ENCODE results near the gene SUN2. TPM values are rescaled to one million over a fixed set of nuclear protein-coding genes. Genes with fewer than 3 reads are reported as not detected.
A peak's percentile ranks its signal among the peaks of the same experiment; 100 is the strongest.

SUN2 gene
- polyA plus RNA-seq, 1 donor from 2014 or later, result 172 TPM

GRCh38 chr22:38697425-38698089, 58.2 kb downstream of the SUN2 start:
- H3K79me2 ChIP-seq (replicated peaks; ENCODE audit: insufficient read depth, low read length), result peaks cover 70% of the 10 kb centered on the region
- peak overlapping the region; percentile 98 for H3K4me2 ChIP-seq (ENCODE audit: low read length)

GRCh38 chr22:38696606-38697424, 59.0 kb downstream of the SUN2 start:
- H4K20me1 ChIP-seq (ENCODE audit: insufficient read depth), result no peaks in the 10 kb centered on the region
- H3K27me3 ChIP-seq (ENCODE audit: insufficient read depth, low read depth, low read length), result no peaks in the 10 kb centered on the region
- no peak overlapping the region for H3K9ac ChIP-seq (ENCODE audit: low read length)
- H3K9me2 ChIP-seq (ENCODE audit: insufficient read depth, low read length), result no peaks in the 10 kb centered on the region
- H3K79me2 ChIP-seq (replicated peaks; ENCODE audit: insufficient read depth, low read length), result peaks cover 70% of the 10 kb centered on the region
- no peak for TF ChIP-seq TAF1 (IDR thresholded peaks at IDR 0.05; ENCODE audit: low read depth)
- no peaks in the 10 kb centered on the region for H3K36me3 ChIP-seq (ENCODE audit: insufficient read depth, low read length)
- H3K27ac ChIP-seq (ENCODE audit: low read length), result no peak overlapping the region
- peak overlapping the region; percentile 94 for H3K4me3 ChIP-seq (ENCODE audit: low read length)
- H3K4me2 ChIP-seq (ENCODE audit: low read length), result peak overlapping the region; percentile 98
- no peaks in the 10 kb centered on the region for H3F3A ChIP-seq (ENCODE audit: insufficient read depth, low read length, poor library complexity, severe bottlenecking)
- no peak overlapping the region for H2AFZ ChIP-seq (ENCODE audit: low read depth, low read length)
- H3K9me3 ChIP-seq (ENCODE audit: low read length), result no peaks in the 10 kb centered on the region

More at GRCh38 chr22:38697425-38698089, 58.2 kb downstream of the SUN2 start:
- Histone ChIP-seq H3K27ac (ENCODE audit: low read length) (no peak overlapping the region), H3K4me3 (ENCODE audit: low read length) (peak overlapping the region; percentile 94), H3K9me3 (ENCODE audit: low read length) (no peaks in the 10 kb centered on the region), H3K9me2 (ENCODE audit: insufficient read depth, low read length) (no peaks in the 10 kb centered on the region), H3F3A (ENCODE audit: insufficient read depth, low read length, poor library complexity, severe bottlenecking) (no peaks in the 10 kb centered on the region), H3K9ac (ENCODE audit: low read length) (no peak overlapping the region), H3K27me3 (ENCODE audit: insufficient read depth, low read depth, low read length) (no peaks in the 10 kb centered on the region), H2AFZ (ENCODE audit: low read depth, low read length) (no peak overlapping the region), H4K20me1 (ENCODE audit: insufficient read depth) (no peaks in the 10 kb centered on the region), H3K36me3 (ENCODE audit: insufficient read depth, low read length) (no peaks in the 10 kb centered on the region)
- TF ChIP-seq REST (IDR thresholded peaks at IDR 0.05; ENCODE audit: borderline replicate concordance) (no peak), CTCF (IDR thresholded peaks at IDR 0.05; ENCODE audit: poor library complexity, severe bottlenecking) (no peak), MXI1 (conservative IDR thresholded peaks at IDR 0.05; ENCODE audit: poor library complexity, severe bottlenecking) (no peak), POLR2AphosphoS5 (IDR thresholded peaks at IDR 0.05) (no peak), TAF1 (IDR thresholded peaks at IDR 0.05; ENCODE audit: low read depth) (no peak)

GRCh38 chr22:38694940-38695339, 60.9 kb downstream of the SUN2 start:
- Histone ChIP-seq H4K20me1 (ENCODE audit: insufficient read depth) (no peaks in the 10 kb centered on the region), H3K9me3 (ENCODE audit: low read length) (no peaks in the 10 kb centered on the region), H3K9me2 (ENCODE audit: insufficient read depth, low read length) (no peaks in the 10 kb centered on the region), H3K79me2 (replicated peaks; ENCODE audit: insufficient read depth, low read length) (peaks cover 65% of the 10 kb centered on the region), H3K27ac (ENCODE audit: low read length) (no peak overlapping the region), H3F3A (ENCODE audit: insufficient read depth, low read length, poor library complexity, severe bottlenecking) (no peaks in the 10 kb centered on the region), H3K9ac (ENCODE audit: low read length) (no peak overlapping the region), H3K27me3 (ENCODE audit: insufficient read depth, low read depth, low read length) (no peaks in the 10 kb centered on the region), H3K4me3 (ENCODE audit: low read length) (peak overlapping the region; percentile 23), H3K36me3 (ENCODE audit: insufficient read depth, low read length) (no peaks in the 10 kb centered on the region), H2AFZ (ENCODE audit: low read depth, low read length) (no peak overlapping the region), H3K4me2 (ENCODE audit: low read length) (no peak overlapping the region)
- TF ChIP-seq REST (IDR thresholded peaks at IDR 0.05; ENCODE audit: borderline replicate concordance) (no peak), CTCF (IDR thresholded peaks at IDR 0.05; ENCODE audit: poor library complexity, severe bottlenecking) (no peak)

All from neural cell (in vitro differentiated cells).